Rectal smooth muscle tissue (tissue), 1 donor: ENCODE measurements around the gene IMP3.
"Not testable (repeated sequence)": the region's sequence is repeated elsewhere in the genome, so short reads cannot be mapped to it uniquely, and the experiment has no call there.

Experiments used
- H3K27ac ChIP-seq: one replicate; pipeline ENCODE4 v1.7.0; 2013; ENCODE audit warnings: low read depth, low read length, inconsistent platforms
- H3K27me3 ChIP-seq: one replicate; pipeline ENCODE4 v1.7.0; 2013; ENCODE audit warnings: low read length; ENCODE audit not compliant: control insufficient read depth, insufficient read depth
- H3K36me3 ChIP-seq: one replicate; pipeline ENCODE4 v1.7.0; 2013; ENCODE audit warnings: low read length; ENCODE audit not compliant: control insufficient read depth, insufficient read depth
- H3K4me1 ChIP-seq: one replicate; pipeline ENCODE4 v1.7.0; 2013; ENCODE audit warnings: low read length; ENCODE audit not compliant: control insufficient read depth, insufficient read depth
- H3K4me3 ChIP-seq: one replicate; pipeline ENCODE4 v1.7.0; 2013; ENCODE audit warnings: low read length
- H3K9ac ChIP-seq: one replicate; pipeline ENCODE4 v1.7.0; 2013; ENCODE audit warnings: low read length

IMP3 gene

DNA sequence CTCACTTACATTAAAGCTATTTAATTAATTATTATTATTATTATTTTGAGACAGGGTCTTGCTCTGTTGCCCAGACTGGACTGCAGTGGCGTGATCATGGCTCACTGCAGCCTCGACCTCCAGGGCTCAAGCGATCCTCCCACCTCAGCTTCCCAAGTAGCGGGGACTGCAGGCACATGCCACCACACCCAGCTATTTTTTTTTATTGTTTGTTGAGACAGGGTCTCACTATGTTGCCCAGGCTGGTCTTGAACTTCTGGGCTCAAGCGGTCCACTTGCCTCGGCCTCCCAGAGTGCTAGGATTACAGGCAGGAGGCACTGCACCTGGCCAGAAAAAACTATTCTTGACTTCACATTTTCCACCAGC, 38.3 kb upstream of the IMP3 start:
- not testable (repeated sequence) for H3K27ac ChIP-seq, H3K27me3 ChIP-seq, H3K36me3 ChIP-seq, H3K9ac ChIP-seq, H3K4me3 ChIP-seq
- peaks cover 11% of the 10 kb centered on the region for H3K4me1 ChIP-seq

DNA sequence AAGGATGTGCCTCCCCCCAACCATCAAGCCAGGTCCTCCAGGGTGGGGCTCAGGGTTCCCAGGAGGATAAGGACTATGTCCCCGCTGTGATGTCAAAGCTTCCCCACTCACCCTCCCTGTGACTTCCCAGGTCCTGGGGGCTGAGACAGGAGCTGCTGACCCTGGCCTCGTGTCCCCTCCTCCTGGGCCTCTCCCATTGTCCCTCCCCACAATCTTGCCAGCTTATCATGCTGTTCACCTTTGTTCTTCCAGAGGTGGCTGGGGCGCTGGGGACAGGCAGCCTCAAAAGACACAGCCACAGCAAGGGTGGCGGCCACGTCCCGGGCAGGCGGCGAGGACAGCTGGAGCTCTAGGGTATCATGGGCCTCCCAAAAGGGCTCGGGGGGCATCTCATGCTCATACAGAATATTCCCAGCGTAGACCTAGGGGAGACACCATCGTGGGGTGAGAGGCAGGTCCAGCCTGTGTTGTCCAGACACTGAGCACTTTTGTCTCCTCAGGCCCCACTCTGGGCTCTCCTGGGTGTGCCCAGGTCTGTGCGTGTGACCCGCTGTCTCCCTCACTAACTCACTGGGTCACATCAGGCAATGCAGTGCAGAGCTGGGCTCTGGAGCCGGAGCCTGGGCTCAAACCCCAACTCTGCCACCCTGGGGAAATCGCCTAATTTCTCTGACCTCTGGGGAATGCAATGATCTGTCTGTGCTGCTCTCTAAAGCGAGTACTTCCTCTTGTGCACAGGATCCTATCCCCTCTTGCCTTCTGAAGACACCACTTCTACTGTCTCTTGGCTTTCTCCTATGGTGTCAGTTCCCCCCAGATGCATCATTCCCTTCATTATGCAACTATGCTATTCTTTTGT, 37.7 kb upstream of the IMP3 start:
- Histone ChIP-seq H3K9ac (no peak overlapping the region), H3K4me1 (peaks cover 17% of the 10 kb centered on the region), H3K27me3 (no peaks in the 10 kb centered on the region), H3K36me3 (peaks cover 9% of the 10 kb centered on the region), H3K4me3 (no peak overlapping the region), H3K27ac (no peak overlapping the region)

DNA sequence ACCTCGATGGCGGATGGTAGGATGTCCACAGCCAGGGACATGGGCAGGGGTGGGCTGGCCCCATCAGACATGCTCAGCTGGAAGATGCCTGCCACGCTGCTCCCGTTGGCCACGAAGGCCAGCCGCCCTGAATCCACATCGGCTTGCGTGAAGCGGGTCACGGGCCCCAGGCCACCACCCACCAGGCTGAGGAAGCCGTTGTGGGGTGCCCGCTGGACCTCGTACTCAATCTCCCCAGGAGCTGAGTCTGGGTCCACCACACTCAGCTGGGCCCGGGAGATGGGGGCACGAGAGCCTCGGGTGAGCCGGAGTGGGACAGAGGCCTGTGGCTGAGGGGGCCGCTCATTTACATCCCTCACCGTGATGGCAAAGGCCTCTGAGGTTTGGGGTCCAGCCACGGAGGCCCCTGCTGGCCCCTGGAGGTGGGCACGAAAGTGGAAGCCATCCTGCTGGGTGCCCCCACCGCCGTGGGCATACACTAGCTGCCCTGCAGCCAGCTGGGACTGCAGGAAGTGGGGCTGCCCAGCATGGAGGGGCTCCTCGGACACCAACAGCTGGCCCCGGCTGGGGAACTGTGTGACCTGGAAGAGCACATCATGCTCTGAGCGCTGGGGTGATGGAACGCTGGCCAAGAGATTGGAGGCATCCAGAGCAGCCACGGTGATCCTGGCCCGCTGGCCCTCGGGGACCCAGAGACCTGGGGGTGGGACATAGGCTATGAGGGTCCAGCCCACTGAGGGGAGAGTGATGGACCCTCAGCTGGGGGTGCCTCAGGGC, 36.9 kb upstream of the IMP3 start:
- no peak overlapping the region for H3K4me3 ChIP-seq
- H3K27ac ChIP-seq, result no peak overlapping the region
- H3K4me1 ChIP-seq, result peaks cover 25% of the 10 kb centered on the region
- H3K27me3 ChIP-seq, result no peaks in the 10 kb centered on the region
- H3K9ac ChIP-seq, result no peak overlapping the region
- peaks cover 9% of the 10 kb centered on the region for H3K36me3 ChIP-seq

DNA sequence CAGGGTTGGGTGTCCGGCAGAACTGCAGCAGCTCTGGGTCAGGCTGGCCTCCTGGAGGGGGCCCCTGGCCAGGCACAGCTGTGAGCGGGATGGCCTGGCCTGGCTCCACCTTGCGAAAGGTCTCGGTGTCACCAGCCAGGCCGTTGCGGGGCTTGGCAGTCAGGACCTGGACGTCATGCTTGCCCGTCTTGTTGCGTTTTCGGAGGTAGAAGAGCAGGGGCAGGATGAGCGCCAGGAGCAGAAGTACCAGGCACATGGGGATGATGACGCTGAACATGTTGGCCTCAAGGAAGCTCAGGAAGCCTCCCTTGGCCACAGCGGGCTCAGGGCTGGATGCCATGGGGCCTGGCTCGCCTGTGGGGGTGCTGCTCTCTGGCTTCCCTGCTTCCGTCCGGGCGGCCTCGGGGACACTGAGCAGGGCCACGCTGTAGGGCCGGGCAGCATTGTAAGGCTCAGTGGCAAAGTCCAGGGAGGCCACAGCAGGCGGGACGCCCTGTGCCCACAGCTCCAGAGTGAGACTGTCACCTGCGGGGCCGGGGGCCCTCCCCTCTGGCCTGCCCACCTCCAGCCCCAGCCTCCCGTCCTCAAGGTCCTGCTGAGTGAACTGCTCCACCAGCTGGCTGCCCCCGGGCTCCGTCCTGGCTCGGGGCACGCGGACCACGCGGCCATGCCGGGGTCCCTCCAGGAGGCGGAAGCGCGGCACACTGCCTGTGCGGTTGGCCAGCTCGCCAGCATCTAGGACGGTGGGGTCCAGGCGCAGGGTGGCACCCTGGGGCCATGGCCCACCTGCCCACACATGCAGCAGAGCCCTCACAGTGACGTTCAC, 35.8 kb upstream of the IMP3 start:
- H3K27me3 ChIP-seq, result no peaks in the 10 kb centered on the region
- peaks cover 25% of the 10 kb centered on the region for H3K4me1 ChIP-seq
- no peak overlapping the region for H3K4me3 ChIP-seq
- no peak overlapping the region for H3K9ac ChIP-seq
- peak overlapping the region; percentile 53 for H3K27ac ChIP-seq
- peaks cover 9% of the 10 kb centered on the region for H3K36me3 ChIP-seq

DNA sequence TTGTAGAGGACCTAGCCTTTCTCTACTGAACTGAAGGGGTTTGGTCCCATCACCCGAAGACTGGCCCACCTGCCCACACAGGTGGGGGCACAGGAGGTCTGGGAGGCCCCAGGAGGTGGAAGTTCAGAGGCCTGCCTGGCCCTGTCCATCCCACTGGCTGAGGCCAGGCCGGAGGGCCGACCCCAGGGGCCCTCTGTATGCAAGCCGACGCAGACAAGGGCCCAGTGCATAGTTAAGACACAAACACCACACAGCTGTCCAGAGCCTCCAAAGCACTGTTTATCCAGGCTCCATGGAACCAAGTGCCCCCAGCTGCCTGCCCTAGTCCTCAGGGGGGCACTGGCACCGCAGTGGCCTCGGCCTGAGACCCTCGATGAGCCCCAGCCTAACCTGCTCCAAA, 34.3 kb upstream of the IMP3 start:
- peak overlapping the region; percentile 96 for H3K27ac ChIP-seq

DNA sequence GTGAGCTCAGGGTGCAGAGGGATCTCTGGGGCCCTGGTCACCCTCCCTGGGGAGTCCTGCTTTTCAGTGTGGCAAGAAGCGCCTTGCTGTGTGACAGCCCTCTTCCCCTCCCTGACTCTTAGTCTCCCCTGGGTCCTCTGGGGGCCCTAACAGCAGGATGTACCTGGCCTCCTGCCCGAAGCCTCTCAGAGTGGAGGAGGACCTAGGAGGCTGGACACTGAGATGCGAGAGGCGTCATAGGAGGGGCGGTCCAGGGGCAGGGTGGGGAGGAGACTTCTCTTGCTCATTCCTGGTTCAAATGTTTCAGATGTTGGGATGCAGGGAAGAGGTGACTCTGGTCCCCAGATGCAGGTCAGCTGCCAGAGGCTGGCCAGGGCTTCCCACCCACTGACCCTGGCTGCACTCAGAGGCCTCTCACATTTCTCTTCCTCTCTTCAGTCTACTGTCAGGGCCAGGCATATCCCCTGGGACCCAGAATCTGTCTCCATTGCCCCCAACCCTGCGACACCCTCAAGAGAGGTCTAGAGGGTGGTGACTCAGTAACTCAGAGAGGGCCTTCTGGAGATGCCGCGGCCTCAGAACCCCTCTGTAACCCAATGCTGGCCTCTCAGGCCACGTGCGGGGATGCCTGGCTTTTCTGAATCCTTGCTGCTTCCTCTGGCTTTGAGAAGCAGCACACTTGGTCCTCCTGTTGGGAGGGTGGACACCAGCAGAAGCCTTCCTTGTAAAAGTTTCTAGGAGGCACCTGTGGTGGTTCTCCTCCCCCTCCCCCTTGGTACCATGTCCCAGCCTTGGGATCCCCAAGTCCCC, 33.6 kb upstream of the IMP3 start:
- Histone ChIP-seq H3K9ac (peak overlapping the region; percentile 36), H3K27me3 (no peaks in the 10 kb centered on the region), H3K4me1 (peaks cover 25% of the 10 kb centered on the region), H3K36me3 (no peaks in the 10 kb centered on the region), H3K4me3 (peak overlapping the region; percentile 38), H3K27ac (peak overlapping the region; percentile 96)

More for the DNA sequence above, 34.3 kb upstream of the IMP3 start:
- Histone ChIP-seq H3K27me3 (no peaks in the 10 kb centered on the region), H3K4me1 (peaks cover 25% of the 10 kb centered on the region), H3K4me3 (no peak overlapping the region), H3K9ac (no peak overlapping the region), H3K36me3 (peaks cover 2% of the 10 kb centered on the region)

DNA sequence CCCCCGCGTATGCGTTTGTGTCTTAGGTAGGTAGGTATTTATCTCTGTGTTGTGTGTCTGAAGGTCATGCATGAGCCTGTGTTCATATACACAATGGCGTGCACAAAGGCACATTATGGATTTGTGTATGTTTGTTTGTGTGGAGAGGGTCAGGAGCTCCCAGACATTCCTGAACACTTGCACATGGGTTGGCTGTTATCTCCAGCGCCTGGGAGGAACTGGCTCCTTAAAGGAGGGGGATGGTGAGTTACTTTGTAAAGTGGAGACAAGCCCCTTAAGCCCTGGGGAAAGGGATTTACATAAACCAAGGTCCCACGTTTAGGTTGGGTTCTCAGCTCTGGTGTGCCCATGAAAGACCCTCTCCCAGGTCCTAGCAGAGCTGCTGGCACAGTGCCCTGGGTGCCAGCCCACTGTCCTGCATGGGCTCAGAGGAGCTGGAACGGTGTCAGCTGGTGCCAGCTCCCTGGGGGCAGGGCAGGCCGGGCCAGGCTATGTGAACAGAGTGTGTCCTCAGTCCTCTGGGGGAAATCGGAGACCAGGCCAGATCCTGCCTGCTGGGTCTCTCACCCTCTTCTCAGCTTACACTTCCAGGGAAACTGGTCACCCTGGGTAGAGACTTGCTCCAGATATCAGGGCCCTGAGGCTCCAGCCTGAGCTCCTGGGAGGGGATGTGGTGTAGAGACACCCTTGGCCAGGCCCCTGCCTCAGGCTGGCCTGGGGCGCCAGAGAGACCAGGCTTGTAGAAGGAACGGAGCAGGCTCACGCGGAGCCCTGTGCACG, 32.8 kb upstream of the IMP3 start:
- Histone ChIP-seq H3K4me3 (peak overlapping the region; percentile 38), H3K36me3 (no peaks in the 10 kb centered on the region), H3K4me1 (peaks cover 25% of the 10 kb centered on the region), H3K27ac (peak overlapping the region; percentile 96), H3K9ac (peak overlapping the region; percentile 36), H3K27me3 (no peaks in the 10 kb centered on the region)

DNA sequence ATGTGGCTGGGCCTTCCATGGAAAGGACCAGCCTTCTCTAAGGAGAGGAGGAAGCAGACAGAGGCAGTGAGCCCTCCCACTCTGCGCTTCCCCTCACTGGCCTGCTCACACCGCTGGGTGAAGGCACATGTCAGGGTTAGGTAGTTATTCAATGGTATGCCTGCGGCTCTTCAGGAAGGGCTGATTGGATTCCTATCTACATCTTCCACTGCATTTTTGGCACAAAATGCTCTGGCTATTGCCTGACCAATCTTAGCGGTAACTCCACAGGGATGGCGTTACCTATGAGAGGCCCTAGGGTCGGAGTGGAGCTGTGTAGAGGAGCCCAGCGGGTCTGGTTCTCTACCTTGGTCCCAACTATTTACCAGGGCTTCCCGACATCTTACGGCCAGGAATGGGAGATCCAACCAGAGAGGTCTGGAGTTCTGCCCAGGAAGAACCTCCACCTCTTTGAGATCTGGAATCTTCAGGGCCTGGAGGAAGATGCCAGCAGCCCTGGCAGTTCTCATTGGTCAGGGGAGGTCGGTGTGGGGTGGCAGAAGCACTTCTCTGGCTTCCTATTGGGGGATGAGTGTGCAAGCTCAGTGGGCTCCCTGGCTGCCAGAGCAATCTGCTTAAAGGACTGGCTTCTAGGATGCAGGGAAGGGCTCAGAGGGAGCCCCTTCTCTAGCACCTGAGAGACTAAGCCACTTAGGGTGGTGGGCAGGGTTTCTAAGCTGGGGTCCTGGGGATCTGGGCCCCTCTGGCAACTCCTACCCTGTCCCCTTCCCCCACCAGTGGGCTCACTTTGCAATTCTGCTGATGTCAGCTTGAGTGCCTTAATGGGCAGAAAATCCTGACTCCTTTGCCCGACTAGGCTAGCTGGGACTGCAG, 31.9 kb upstream of the IMP3 start:
- H3K4me1 ChIP-seq, result peaks cover 25% of the 10 kb centered on the region
- H3K27ac ChIP-seq, result peak overlapping the region; percentile 96
- no peak overlapping the region for H3K4me3 ChIP-seq

DNA sequence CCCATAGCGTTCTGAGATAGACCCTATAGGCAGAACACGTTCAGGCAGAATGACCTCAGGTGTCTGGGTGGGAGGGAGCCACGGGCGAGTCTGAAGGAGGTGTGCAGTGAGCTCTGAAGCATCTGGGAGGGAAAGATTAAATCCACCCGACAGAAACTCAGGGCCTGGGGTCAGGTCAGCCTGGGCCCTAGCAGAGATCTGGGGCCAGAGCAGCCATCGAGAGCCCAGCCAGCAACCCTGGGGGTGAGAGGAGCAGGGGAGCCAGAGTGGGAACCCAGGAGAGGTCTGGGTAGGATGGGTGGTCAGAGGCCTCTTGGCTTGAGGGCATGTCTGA, 29.8 kb upstream of the IMP3 start:
- H3K9ac ChIP-seq, result no peak overlapping the region
- H3K36me3 ChIP-seq, result no peaks in the 10 kb centered on the region
- H3K27ac ChIP-seq, result no peak overlapping the region
- H3K4me3 ChIP-seq, result no peak overlapping the region
- no peaks in the 10 kb centered on the region for H3K27me3 ChIP-seq
- peaks cover 25% of the 10 kb centered on the region for H3K4me1 ChIP-seq

More for the DNA sequence above, 31.9 kb upstream of the IMP3 start:
- Histone ChIP-seq H3K9ac (no peak overlapping the region), H3K27me3 (no peaks in the 10 kb centered on the region), H3K36me3 (no peaks in the 10 kb centered on the region)

DNA sequence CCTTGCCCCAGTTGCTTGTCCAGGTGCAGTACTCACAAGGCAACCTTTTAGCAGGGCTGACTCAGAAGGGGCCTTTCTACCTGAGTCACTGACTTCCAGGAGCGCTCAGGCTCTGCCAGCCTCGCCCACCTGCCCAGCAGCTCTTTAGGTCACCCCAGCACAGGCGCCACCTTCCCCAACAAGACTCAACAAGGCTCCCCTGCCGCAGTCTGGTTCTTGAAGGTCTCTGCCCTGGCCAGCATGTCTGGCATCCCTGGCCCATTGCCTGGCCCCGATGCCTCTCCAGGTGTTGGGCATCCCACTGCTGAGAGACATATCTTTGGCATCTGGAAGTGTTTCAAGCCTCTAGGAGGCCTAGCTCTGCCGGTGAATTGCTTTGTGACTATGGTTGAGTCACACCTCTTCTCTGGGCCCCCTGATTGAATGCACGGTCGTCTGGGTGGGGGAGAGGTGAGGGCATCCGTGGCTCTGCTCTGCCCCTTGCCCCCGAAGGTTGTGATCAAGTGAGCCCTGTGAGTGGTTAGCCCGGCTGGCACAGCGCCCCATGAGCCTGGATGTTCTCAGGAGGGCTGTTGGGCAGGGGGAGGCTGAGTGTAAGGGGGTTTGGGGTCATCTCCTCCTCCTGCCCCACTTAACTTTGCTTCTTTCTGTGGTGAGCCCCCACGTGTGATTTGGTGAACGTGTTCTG, 29.3 kb upstream of the IMP3 start:
- H3K9ac ChIP-seq, result no peak overlapping the region
- H3K4me3 ChIP-seq, result no peak overlapping the region
- peaks cover 24% of the 10 kb centered on the region for H3K4me1 ChIP-seq
- peak overlapping the region; percentile 6 for H3K27ac ChIP-seq
- no peaks in the 10 kb centered on the region for H3K27me3 ChIP-seq
- H3K36me3 ChIP-seq, result no peaks in the 10 kb centered on the region
